PC-9 (cell line): ENCODE data around the gene CCDC158. TPM values are rescaled to one million over a fixed set of nuclear protein-coding genes. Genes with fewer than 3 reads are reported as not detected.

Experiments
- BruUV-seq: library from RNA; stranded (reverse); fragments of 400-500 nt; replicated peaks from 2 replicates; lab custom pipeline; 2021; lab: Mats Ljungman, UMichigan
- CTCF ChIA-PET: fragments of 300-600 bp; sonication (Branson Sonifier 250); formaldehyde crosslinking; loops from one replicate; lab custom pipeline; 2022; ENCODE audit warnings: antibody characterized with exemption; lab: Charles Lee
- POLR2A ChIA-PET: fragments of 300-600 bp; sonication (Branson Sonifier 250); formaldehyde crosslinking; loops from one replicate; lab custom pipeline; 2022; ENCODE audit warnings: antibody characterized with exemption; ENCODE audit not compliant: unreplicated experiment; lab: Charles Lee
- DNase-seq, 2 experiments: peaks; one replicate each; pipeline versions ENCODE4 v3.0.0 to v3.0.0-alpha.2; 2015 to 2022; ENCODE audit warnings: mixed read lengths in 1 of 2
- H2AFZ ChIP-seq: fragments of 200-600 bp; sonication (generic); 2 replicates; pipeline ENCODE4 v1.8.1; 2017; ENCODE audit warnings: antibody characterized with exemption
- H3F3A ChIP-seq: fragments of 200-600 bp; sonication (generic); 2 replicates; pipeline ENCODE4 v1.8.1; 2017; ENCODE audit warnings: antibody characterized with exemption, mild to moderate bottlenecking, low read depth; ENCODE audit not compliant: insufficient read depth
- H3K27ac ChIP-seq: fragments of 200-600 bp; sonication (generic); 2 replicates; pipeline ENCODE4 v1.6.1; 2016; ENCODE audit warnings: mixed run types
- H3K27me3 ChIP-seq: fragments of 200-600 bp; sonication (generic); 2 replicates; pipeline ENCODE4 v1.6.1; 2016; ENCODE audit warnings: low read depth, mixed run types; ENCODE audit not compliant: insufficient read depth
- H3K36me3 ChIP-seq: fragments of 200-600 bp; sonication (generic); 2 replicates; pipeline ENCODE4 v1.6.1; 2016; ENCODE audit warnings: low read depth, mixed run types
- H3K4me1 ChIP-seq: fragments of 200-600 bp; sonication (generic); replicated peaks from 2 replicates; pipeline ENCODE4 v1.6.1; 2016; ENCODE audit warnings: mixed run types; ENCODE audit not compliant: insufficient read depth
- H3K4me2 ChIP-seq: fragments of 200-600 bp; sonication (generic); 2 replicates; pipeline ENCODE4 v1.6.1; 2017; ENCODE audit warnings: mixed run types
- H3K4me3 ChIP-seq: fragments of 200-600 bp; sonication (generic); 2 replicates; pipeline ENCODE4 v1.6.1; 2016; ENCODE audit warnings: mixed run types
- H3K79me2 ChIP-seq: fragments of 200-600 bp; sonication (generic); 2 replicates; pipeline ENCODE4 v1.6.1; 2017; ENCODE audit warnings: low read depth, mixed run types
- H3K9me2 ChIP-seq: fragments of 200-600 bp; sonication (generic); 2 replicates; pipeline ENCODE4 v1.8.1; 2017; ENCODE audit warnings: mild to moderate bottlenecking; ENCODE audit not compliant: insufficient read depth
- H3K9me3 ChIP-seq: fragments of 200-600 bp; sonication (generic); 2 replicates; pipeline ENCODE4 v1.8.1; 2016; ENCODE audit warnings: low read depth; ENCODE audit not compliant: insufficient read depth
- H4K20me1 ChIP-seq: fragments of 200-600 bp; sonication (generic); 2 replicates; pipeline ENCODE4 v1.8.1; 2017; ENCODE audit not compliant: insufficient read depth
- EZH2 ChIP-seq: fragments of 200-600 bp; sonication (generic); IDR thresholded peaks from 2 replicates; pipeline ENCODE4 v1.8.0; 2017; ENCODE audit warnings: antibody characterized with exemption, low read depth
- intact Hi-C: fragments of 100-400 bp; cut with micrococcal nuclease; formaldehyde crosslinking; loops from one replicate; pipeline ENCODE4 v1.10.0; 2022; ENCODE audit not compliant: unreplicated experiment
- total RNA-seq: library from RNA; stranded (reverse); gene quantifications from 2 replicates; pipeline ENCODE4 v1.2.3, GENCODE V29; 2021
- TF ChIP-seq, protein P1 (sequence below): fragments of 200-600 bp; sonication (generic); conservative IDR thresholded peaks from 2 replicates; pipeline ENCODE4 v1.6.1; 2017; ENCODE audit warnings: mixed run types, antibody characterized with exemption, mild to moderate bottlenecking, moderate library complexity

The CCDC158 gene
- total RNA-seq, 1 experiment from 2014 or later: not detected

GRCh38 chr4:76309939-76310550 lies 110.9 kb downstream of the CCDC158 start:
- Histone ChIP-seq H3K27ac (no peak overlapping the region), H3K36me3 (no peaks in the 10 kb centered on the region), H3K79me2 (no peaks in the 10 kb centered on the region), H3K27me3 (no peaks in the 10 kb centered on the region), H4K20me1 (no peaks in the 10 kb centered on the region), H3K4me3 (no peak overlapping the region), H3K4me2 (no peak overlapping the region), H3K9me3 (no peaks in the 10 kb centered on the region), H3K9me2 (no peaks in the 10 kb centered on the region), H2AFZ (no peak overlapping the region), H3F3A (no peaks in the 10 kb centered on the region), H3K4me1 (peaks cover 9% of the 10 kb centered on the region; the same call in 1 of the 2 replicates)
- no TSS peak for BruUV-seq
- TF ChIP-seq EZH2: no peak
- TF ChIP-seq, protein P1, sequence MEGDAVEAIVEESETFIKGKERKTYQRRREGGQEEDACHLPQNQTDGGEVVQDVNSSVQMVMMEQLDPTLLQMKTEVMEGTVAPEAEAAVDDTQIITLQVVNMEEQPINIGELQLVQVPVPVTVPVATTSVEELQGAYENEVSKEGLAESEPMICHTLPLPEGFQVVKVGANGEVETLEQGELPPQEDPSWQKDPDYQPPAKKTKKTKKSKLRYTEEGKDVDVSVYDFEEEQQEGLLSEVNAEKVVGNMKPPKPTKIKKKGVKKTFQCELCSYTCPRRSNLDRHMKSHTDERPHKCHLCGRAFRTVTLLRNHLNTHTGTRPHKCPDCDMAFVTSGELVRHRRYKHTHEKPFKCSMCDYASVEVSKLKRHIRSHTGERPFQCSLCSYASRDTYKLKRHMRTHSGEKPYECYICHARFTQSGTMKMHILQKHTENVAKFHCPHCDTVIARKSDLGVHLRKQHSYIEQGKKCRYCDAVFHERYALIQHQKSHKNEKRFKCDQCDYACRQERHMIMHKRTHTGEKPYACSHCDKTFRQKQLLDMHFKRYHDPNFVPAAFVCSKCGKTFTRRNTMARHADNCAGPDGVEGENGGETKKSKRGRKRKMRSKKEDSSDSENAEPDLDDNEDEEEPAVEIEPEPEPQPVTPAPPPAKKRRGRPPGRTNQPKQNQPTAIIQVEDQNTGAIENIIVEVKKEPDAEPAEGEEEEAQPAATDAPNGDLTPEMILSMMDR: no peak
- ChIA-PET POLR2A (no interaction called here), CTCF (no interaction called here)
- intact Hi-C loops: loop anchor here (5.0 kb wide), 2 partner anchors 58 to 128 kb away; partner anchors contain the start of gene FAM47E
- no peak for DNase-seq

DNA sequence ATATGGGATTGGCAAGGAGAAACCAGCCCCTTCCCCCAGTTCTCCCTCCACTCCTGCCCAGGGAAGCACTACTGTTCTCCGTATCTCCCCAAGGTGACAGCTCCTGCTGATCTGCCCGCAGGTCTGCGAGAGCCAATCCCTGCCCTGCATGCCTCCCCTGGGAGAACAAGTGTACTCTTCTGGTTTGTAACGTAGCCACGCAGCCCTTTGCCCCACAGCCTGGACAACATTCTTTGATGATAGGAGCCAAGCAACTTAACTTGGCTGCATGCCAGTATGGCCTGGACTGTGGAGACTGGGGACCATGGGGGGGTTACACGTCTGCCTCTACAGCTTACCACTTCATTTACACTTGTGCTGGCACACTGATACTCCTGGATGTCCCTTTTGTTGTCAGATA lies 112.4 kb downstream of the CCDC158 start:
- Histone ChIP-seq H4K20me1 (no peaks in the 10 kb centered on the region), H3K9me3 (no peaks in the 10 kb centered on the region), H3K4me1 (peaks cover 9% of the 10 kb centered on the region; the same call in 1 of the 2 replicates), H3K4me3 (no peak overlapping the region), H3K36me3 (no peaks in the 10 kb centered on the region), H3K4me2 (no peak overlapping the region), H3K27me3 (no peaks in the 10 kb centered on the region), H3F3A (no peaks in the 10 kb centered on the region), H3K79me2 (no peaks in the 10 kb centered on the region), H3K9me2 (no peaks in the 10 kb centered on the region), H3K27ac (no peak overlapping the region), H2AFZ (no peak overlapping the region)
- ChIA-PET POLR2A (interaction anchor here (0.5 kb wide), 1 partner anchor 30 kb away, joined by 3 read pairs; no protein-coding TSS in a partner anchor), CTCF (no interaction called here)
- no TSS peak for BruUV-seq
- no peak for DNase-seq
- TF ChIP-seq EZH2: no peak
- intact Hi-C loops: loop anchor here (5.0 kb wide), 2 partner anchors 56 to 126 kb away; partner anchors contain the start of gene FAM47E

GRCh38 chr4:76307660-76308014 lies 113.3 kb downstream of the CCDC158 start:
- H2AFZ ChIP-seq: peak overlapping the region; percentile 97
- BruUV-seq: no TSS peak
- H3K4me1 ChIP-seq: peaks cover 9% of the 10 kb centered on the region; the same call in 1 of the 2 replicates
- POLR2A ChIA-PET: no interaction called here
- H3K9me2 ChIP-seq: no peaks in the 10 kb centered on the region
- H3K36me3 ChIP-seq: no peaks in the 10 kb centered on the region
- H3K27me3 ChIP-seq: no peaks in the 10 kb centered on the region
- TF ChIP-seq, protein P1: no peak
- no peak for TF ChIP-seq EZH2
- H4K20me1 ChIP-seq: no peaks in the 10 kb centered on the region
- no peaks in the 10 kb centered on the region for H3K79me2 ChIP-seq
- no peak overlapping the region for H3K27ac ChIP-seq
- intact Hi-C loops: loop anchor here (2.0 to 5.0 kb wide), 4 partner anchors 55 to 125 kb away; partner anchors contain the start of genes FAM47E and SCARB2
- H3K4me2 ChIP-seq: peak overlapping the region; percentile 88
- H3K9me3 ChIP-seq: no peaks in the 10 kb centered on the region
- CTCF ChIA-PET: no interaction called here
- peak overlapping the region; percentile 87; the same call in 1 of the 2 replicates for H3K4me3 ChIP-seq
- H3F3A ChIP-seq: no peaks in the 10 kb centered on the region
- DNase-seq: no peak
